HT-29 (cell line): Measurements from ENCODE around the gene TBX21. TPM values are rescaled to one million over a fixed set of nuclear protein-coding genes. Genes with fewer than 3 reads are reported as not detected.

Source experiments
- DNase-seq: peaks from one replicate; pipeline ENCODE4 v3.0.0-alpha.2; 2015; ENCODE audit warnings: low spot score
- total RNA-seq: library from RNA; depleted of rRNA; stranded (reverse); fragments of >200 nt; shearing (Covaris generic); gene quantifications from 2 replicates; pipeline ENCODE4 v1.2.3, GENCODE V29; 2014

TBX21 gene
- total RNA-seq, 1 experiment from 2014 or later = not detected

GRCh38 chr17:47712330-47713023 is 20.6 kb upstream of the TBX21 start:
- no peak for DNase-seq

- DNase-seq = no peak
Measured at GRCh38 chr17:47713980-47714700, 18.9 kb upstream of the TBX21 start.

GRCh38 chr17:47714773-47715396 is 18.2 kb upstream of the TBX21 start:
- no peak for DNase-seq

- DNase-seq = no peak
Measured at GRCh38 chr17:47715669-47716325, 17.2 kb upstream of the TBX21 start.

GRCh38 chr17:47716375-47716774 is 16.7 kb upstream of the TBX21 start:
- no peak for DNase-seq

- DNase-seq = no peak
Measured at GRCh38 chr17:47717261-47717697, 15.8 kb upstream of the TBX21 start.

GRCh38 chr17:47717979-47718621 is 14.9 kb upstream of the TBX21 start:
- DNase-seq = no peak

- DNase-seq = no peak
Measured at GRCh38 chr17:47718634-47719405, 14.2 kb upstream of the TBX21 start.

GRCh38 chr17:47719411-47720152 is 13.5 kb upstream of the TBX21 start:
- DNase-seq = no peak

- no peak for DNase-seq
Measured at GRCh38 chr17:47720196-47720595, 12.8 kb upstream of the TBX21 start.

GRCh38 chr17:47720754-47721533 is 12.1 kb upstream of the TBX21 start:
- no peak for DNase-seq

GRCh38 chr17:47721725-47722124 is 11.3 kb upstream of the TBX21 start:
- DNase-seq = no peak

- no peak for DNase-seq
Measured at GRCh38 chr17:47724705-47725104, 8.3 kb upstream of the TBX21 start.

GRCh38 chr17:47725446-47726111 is 7.5 kb upstream of the TBX21 start:
- no peak for DNase-seq

- DNase-seq = no peak
Measured at GRCh38 chr17:47726796-47727703, 6.0 kb upstream of the TBX21 start.

GRCh38 chr17:47727704-47728036 is 5.4 kb upstream of the TBX21 start:
- DNase-seq = no peak

GRCh38 chr17:47728214-47728877 is 4.7 kb upstream of the TBX21 start:
- DNase-seq = no peak
